ENCODE measurements around the gene IL17RC.

The IL17RC gene

DNA sequence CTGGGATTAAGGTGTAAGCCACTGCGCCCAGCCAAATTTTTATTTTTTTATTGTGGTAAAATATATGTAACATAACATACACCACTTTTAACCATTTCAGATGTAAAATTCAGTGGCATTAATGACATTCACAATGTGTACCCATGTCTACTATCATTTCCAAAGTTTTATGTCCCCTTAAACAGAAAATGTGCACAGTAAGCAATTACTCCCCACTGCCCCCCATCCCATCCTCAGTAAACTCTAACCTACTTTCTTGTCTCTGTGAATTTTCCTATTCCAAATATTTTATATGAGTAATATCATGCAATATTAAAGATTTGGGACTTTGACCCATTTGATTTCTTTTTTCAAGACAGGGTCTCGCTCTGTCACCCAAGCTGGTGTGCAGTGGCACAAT lies 49.9 kb downstream of the IL17RC start:
- H4K20me1 ChIP-seq (ENCODE audit: insufficient read depth, low read length, poor library complexity, severe bottlenecking) = no peaks in the 10 kb centered on the region
- no peaks in the 10 kb centered on the region for H3K27me3 ChIP-seq (ENCODE audit: insufficient read depth, low read length, poor library complexity, severe bottlenecking)
- TF ChIP-seq EZH2phosphoT487 (IDR thresholded peaks at IDR 0.05; ENCODE audit: borderline replicate concordance) = no peak
- TF ChIP-seq, protein P1, sequence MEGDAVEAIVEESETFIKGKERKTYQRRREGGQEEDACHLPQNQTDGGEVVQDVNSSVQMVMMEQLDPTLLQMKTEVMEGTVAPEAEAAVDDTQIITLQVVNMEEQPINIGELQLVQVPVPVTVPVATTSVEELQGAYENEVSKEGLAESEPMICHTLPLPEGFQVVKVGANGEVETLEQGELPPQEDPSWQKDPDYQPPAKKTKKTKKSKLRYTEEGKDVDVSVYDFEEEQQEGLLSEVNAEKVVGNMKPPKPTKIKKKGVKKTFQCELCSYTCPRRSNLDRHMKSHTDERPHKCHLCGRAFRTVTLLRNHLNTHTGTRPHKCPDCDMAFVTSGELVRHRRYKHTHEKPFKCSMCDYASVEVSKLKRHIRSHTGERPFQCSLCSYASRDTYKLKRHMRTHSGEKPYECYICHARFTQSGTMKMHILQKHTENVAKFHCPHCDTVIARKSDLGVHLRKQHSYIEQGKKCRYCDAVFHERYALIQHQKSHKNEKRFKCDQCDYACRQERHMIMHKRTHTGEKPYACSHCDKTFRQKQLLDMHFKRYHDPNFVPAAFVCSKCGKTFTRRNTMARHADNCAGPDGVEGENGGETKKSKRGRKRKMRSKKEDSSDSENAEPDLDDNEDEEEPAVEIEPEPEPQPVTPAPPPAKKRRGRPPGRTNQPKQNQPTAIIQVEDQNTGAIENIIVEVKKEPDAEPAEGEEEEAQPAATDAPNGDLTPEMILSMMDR (conservative IDR thresholded peaks at IDR 0.05; ENCODE audit: low read length) = no peak
- H3K4me3 ChIP-seq (ENCODE audit: low read length, poor library complexity, severe bottlenecking) = no peak overlapping the region
- no peaks in the 10 kb centered on the region for H3F3A ChIP-seq (ENCODE audit: low read depth)
- no peak overlapping the region for H2AFZ ChIP-seq (ENCODE audit: low read length)
- H3K79me2 ChIP-seq (ENCODE audit: insufficient read depth, low read length) = no peaks in the 10 kb centered on the region
- H3K36me3 ChIP-seq (ENCODE audit: insufficient read depth, low read length) = peaks cover 37% of the 10 kb centered on the region; the same call in 1 of the 2 replicates
- no peaks in the 10 kb centered on the region for H3K4me1 ChIP-seq (ENCODE audit: insufficient read depth, low read length, poor library complexity, severe bottlenecking)
- H3K9me2 ChIP-seq (replicated peaks; ENCODE audit: low read depth, low read length) = no peaks in the 10 kb centered on the region
- no peaks in the 10 kb centered on the region for H3K9me3 ChIP-seq (ENCODE audit: insufficient read depth, low read depth, low read length)
- H3K4me2 ChIP-seq (ENCODE audit: low read depth, low read length, poor library complexity, severe bottlenecking) = no peak overlapping the region
- H3K9ac ChIP-seq (ENCODE audit: low read depth, low read length, poor library complexity, severe bottlenecking) = no peak overlapping the region

DNA sequence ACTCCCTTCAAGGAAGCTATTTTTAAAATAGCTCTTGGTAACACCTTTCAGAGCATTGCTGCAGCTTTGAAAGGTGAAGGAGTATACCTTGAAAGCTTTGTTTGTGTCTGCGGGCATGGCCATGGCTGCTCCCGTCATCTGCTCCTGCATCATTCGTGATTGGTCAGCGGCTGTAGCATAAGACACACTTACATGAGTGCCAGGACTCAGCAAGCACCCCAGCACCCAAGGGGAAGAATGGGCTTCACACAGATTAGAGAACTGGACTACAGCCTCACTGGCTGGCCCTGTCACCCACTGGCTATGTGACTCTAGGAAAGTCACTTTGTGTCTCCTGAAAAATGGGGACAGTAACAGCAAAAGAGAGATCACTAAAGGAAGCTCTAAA lies 52.7 kb downstream of the IL17RC start:
- Histone ChIP-seq H3K4me2 (ENCODE audit: low read depth, low read length, poor library complexity, severe bottlenecking) (no peak overlapping the region), H3K4me3 (ENCODE audit: low read length, poor library complexity, severe bottlenecking) (no peak overlapping the region)

DNA sequence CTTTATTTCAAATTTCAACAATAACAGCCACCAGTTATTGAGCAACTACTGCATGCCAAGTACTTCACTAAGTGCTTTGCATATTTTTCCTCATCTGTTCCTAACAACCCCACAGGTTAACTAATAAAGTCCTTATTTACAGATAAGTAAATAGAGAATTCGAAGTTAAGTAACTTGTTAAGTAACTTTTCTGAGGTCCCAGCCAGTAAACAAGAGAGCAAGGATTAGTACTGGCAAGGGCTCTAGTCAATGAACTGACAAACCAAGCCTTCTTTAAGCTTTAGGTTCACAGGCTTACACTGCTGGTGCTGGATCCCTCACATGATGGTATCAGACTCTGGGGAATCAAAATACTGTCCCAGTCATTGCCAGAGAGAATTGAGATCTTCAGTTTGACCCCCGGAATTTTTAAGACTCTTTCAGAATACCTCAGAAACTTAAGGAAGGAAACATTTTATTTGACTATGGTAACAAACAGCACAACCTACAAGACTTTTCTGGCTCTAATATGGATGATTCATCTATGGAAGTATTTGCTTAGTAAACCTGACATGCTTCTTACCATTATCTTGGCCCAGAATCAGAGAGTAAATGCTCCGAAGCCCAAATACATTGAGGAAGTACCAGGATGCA lies 53.2 kb downstream of the IL17RC start:
- Histone ChIP-seq H3K36me3 (ENCODE audit: insufficient read depth, low read length) (peaks cover 57% of the 10 kb centered on the region; the same call in 1 of the 2 replicates), H3K27me3 (ENCODE audit: insufficient read depth, low read length, poor library complexity, severe bottlenecking) (no peaks in the 10 kb centered on the region), H3K4me2 (ENCODE audit: low read depth, low read length, poor library complexity, severe bottlenecking) (no peak overlapping the region), H3K4me3 (ENCODE audit: low read length, poor library complexity, severe bottlenecking) (no peak overlapping the region), H3K79me2 (ENCODE audit: insufficient read depth, low read length) (no peaks in the 10 kb centered on the region), H4K20me1 (ENCODE audit: insufficient read depth, low read length, poor library complexity, severe bottlenecking) (peaks cover 2% of the 10 kb centered on the region), H3K9me3 (ENCODE audit: insufficient read depth, low read depth, low read length) (no peaks in the 10 kb centered on the region), H3F3A (ENCODE audit: low read depth) (no peaks in the 10 kb centered on the region), H3K9me2 (replicated peaks; ENCODE audit: low read depth, low read length) (no peaks in the 10 kb centered on the region), H3K4me1 (ENCODE audit: insufficient read depth, low read length, poor library complexity, severe bottlenecking) (no peaks in the 10 kb centered on the region), H3K9ac (ENCODE audit: low read depth, low read length, poor library complexity, severe bottlenecking) (no peak overlapping the region), H2AFZ (ENCODE audit: low read length) (no peak overlapping the region)
- TF ChIP-seq, protein P1 (conservative IDR thresholded peaks at IDR 0.05; ENCODE audit: low read length) = no peak
- TF ChIP-seq EZH2phosphoT487 (IDR thresholded peaks at IDR 0.05; ENCODE audit: borderline replicate concordance) = no peak

More for the DNA sequence above, 52.7 kb downstream of the IL17RC start:
- no peaks in the 10 kb centered on the region for H3K9me3 ChIP-seq (ENCODE audit: insufficient read depth, low read depth, low read length)
- TF ChIP-seq, protein P1 (conservative IDR thresholded peaks at IDR 0.05; ENCODE audit: low read length) = no peak
- no peak for TF ChIP-seq EZH2phosphoT487 (IDR thresholded peaks at IDR 0.05; ENCODE audit: borderline replicate concordance)
- H2AFZ ChIP-seq (ENCODE audit: low read length) = no peak overlapping the region
- no peak overlapping the region for H3K9ac ChIP-seq (ENCODE audit: low read depth, low read length, poor library complexity, severe bottlenecking)
- peaks cover 55% of the 10 kb centered on the region; the same call in 1 of the 2 replicates for H3K36me3 ChIP-seq (ENCODE audit: insufficient read depth, low read length)
- no peaks in the 10 kb centered on the region for H3K9me2 ChIP-seq (replicated peaks; ENCODE audit: low read depth, low read length)
- no peaks in the 10 kb centered on the region for H3K4me1 ChIP-seq (ENCODE audit: insufficient read depth, low read length, poor library complexity, severe bottlenecking)
- no peaks in the 10 kb centered on the region for H3K27me3 ChIP-seq (ENCODE audit: insufficient read depth, low read length, poor library complexity, severe bottlenecking)
- H3F3A ChIP-seq (ENCODE audit: low read depth) = no peaks in the 10 kb centered on the region
- H3K79me2 ChIP-seq (ENCODE audit: insufficient read depth, low read length) = no peaks in the 10 kb centered on the region
- no peaks in the 10 kb centered on the region for H4K20me1 ChIP-seq (ENCODE audit: insufficient read depth, low read length, poor library complexity, severe bottlenecking)

All from Loucy (cell line).